MV-4-11 (cell line): ENCODE data around the gene KLHL30.
A peak's percentile ranks its signal among the peaks of the same experiment; 100 is the strongest.

Experiments
- DNase-seq: peaks from one replicate; lab custom pipeline; 2025; lab: John Stamatoyannopoulos, UW

KLHL30 gene

DNA sequence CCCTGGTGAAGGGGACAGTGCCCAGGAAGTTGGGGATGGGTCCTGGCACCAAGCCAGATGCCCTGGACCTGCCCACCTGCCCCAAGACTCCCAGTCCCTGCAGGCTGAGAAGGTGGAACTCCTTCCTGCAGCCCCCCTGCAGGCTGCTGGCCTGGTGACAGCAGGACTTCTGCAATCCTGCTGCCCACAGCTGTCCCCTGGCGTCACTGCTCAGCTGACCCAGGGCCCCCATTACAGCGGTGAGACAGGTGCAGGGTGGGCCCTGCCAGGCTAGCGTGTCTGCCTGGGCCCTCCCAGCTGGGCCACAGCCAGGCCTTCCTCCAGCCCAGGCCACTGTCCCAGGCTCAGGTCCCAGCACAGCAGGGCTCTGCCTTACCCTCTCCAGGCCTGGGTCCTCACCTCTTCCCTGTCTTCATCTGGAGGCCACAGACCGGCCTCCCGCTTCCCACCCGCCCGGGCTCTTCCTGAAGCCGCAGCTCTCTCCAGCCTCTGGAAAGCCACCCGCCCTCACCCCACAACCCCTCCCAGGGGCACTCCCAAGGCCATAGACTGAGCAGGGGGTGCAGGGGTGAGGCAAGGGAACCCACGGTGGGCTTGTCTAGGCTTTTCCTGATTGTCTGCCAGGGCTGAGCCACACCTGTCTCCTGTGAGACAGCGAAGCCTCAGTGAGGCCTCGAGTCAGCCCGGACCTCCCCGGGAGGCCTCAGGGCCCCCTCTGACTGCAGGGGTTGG is 11.5 kb downstream of the KLHL30 start:
- DNase-seq: no peak

DNA sequence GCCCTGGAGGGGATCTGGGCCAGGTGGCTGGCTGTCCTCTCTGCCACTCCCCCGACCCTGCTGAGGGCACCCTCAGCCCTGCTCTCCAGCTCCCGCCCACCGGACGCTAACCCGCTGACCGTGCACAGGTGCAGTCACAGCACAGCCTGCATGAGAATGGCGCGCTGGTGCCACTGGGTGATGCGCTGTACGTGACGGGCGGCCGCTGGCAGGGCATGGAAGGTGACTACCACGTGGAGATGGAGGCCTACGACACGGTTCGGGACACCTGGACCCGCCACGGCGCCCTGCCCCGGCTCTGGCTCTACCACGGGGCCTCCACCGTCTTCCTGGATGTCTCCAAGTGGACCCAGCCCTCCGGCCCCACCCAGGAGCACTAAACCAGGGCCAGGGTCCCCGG is 12.2 kb downstream of the KLHL30 start:
- no peak for DNase-seq

DNA sequence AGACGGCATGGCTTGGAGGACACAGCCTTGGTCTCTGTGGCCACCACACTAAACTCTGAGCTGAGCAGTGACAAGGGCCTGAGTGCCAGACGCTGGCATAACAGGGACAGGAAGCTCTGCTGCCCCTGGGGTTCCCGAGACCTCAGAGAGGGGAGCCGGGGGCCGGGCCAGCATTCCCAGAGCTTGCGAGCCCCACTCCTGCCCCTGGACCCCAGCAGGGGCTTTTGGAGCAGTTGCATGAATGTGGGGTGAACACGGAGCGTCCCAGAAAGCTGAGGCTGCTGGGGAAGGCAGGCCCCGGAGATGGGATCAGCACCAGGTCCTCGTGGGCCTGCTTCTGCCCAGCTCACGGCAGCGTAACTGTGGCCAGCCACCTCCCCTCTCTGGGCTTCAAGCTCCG is 12.7 kb downstream of the KLHL30 start:
- DNase-seq: no peak

DNA sequence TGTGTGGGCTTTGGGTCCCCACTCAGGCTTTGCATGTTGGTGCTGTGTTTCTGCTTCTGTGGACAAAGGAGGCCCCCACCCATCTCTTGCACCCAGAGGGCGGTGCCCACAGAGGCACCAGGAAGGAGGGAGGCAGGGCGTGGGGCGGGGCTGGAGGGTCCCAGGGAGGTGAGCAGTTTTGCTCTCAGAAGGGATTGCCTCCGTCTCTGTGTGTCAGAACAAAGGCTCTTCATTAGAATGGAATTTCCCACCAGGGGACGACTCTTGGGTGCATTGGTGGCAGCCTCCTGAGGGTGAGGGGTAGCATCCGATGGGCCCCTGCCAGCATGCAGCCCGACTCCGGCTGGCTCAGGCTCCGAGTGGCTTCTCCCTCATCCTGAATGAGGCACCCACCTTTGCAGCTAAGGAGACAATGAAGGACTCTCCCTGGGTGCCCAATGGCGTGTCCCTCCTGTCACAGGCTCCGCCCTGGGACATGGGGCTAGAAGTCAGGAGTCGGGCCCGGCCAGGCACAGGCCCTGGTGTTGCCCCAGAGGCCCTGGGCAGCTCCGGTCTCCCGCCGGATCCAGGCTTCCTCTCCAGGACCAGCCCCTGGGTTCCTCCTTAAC is 13.3 kb downstream of the KLHL30 start:
- DNase-seq: no peak

DNA sequence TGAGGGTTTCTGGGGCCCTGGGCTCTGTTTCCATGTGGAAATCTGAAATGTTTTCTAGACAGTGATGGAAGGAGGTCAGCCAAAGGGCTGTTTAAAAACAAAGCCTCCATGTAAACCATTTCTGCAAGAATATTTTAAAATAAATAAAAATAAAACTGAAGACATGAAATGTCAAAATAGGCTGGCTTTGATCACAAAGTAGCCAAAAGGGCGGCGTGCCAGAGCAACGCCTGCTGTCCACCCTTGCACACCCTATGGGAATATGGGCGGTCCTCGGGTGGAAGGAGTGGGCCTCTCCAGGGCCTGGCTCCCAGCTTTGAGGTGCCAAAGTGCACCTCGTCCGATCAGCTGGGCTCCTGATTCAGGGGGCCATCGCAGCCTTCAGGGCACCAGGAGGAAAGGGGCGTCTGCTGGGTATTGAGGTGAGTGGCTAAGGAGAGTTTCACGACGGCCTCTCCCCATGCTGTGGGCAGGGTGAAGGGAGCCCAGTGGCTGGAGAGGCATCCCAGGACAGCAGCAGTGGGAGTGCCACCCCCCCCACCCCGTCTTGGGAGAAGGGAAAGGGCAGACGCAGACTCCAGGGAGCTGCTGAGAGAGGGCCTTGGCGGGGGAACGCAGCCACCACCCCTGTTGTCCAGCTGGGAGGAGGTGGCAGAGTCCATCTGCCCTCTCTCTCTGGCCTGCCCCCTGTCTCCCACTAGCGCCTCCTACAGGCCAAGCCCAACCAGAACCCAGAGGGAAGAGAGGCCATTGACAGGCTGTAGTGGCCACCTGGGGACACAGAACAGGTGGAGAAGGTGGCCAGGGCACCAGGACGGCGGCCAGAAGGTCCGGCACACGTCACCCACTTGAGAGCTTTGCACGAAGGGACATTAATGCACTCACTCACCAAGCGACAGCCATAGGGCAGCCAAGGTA is 14.6 kb downstream of the KLHL30 start:
- no peak for DNase-seq

DNA sequence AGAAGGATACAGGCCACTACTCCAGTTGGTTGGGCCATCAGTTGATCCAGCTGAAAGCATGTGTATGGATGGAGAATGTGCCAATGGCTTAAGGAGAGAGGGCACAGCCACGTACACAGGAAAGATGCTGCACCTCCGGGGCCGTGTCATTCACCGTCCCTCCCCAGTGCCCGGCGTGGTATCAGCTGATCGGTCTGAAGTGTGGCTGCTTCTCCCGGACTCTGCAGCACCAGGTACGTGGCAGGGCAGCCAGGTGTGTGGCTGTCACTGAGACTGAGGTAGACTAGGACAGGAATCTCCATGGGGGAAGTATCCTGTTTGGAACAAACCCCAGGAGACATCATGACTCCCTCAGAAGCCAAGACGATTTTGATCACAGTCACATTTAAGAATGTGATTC is 16.1 kb downstream of the KLHL30 start:
- no peak for DNase-seq

DNA sequence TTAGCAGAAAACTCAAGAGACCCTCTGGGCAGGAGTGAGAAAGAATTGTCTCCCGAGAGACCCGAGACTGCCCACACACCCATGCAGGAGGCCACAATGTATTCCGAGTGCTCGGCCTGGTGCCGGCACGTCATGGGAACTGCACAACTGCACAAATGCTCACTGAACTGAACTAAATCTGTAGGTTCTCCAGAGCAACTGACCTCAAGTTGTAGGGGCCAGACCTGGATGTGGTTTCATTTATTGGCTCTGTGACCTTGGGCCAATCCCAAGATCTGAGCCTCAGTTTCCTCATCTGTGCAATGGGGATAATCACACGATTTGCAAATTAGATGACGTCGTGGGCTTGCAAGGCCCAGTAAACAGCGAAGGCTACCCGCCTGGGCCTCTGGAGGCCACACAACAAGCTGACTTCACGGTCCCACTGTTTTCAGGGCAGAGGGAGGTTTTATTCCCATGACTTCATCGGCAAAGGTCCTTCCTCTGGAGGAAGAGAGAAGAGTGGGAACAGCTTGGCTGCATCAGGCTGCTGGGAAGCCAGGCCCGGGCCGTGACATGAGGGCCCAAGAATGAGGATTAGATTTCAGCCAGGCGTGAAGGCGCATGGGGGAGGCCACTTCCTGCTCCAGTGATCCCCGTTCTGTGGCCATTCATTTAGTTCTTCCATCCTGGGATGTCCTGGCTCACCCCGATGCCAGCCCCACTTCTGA is 16.7 kb downstream of the KLHL30 start:
- no peak for DNase-seq

DNA sequence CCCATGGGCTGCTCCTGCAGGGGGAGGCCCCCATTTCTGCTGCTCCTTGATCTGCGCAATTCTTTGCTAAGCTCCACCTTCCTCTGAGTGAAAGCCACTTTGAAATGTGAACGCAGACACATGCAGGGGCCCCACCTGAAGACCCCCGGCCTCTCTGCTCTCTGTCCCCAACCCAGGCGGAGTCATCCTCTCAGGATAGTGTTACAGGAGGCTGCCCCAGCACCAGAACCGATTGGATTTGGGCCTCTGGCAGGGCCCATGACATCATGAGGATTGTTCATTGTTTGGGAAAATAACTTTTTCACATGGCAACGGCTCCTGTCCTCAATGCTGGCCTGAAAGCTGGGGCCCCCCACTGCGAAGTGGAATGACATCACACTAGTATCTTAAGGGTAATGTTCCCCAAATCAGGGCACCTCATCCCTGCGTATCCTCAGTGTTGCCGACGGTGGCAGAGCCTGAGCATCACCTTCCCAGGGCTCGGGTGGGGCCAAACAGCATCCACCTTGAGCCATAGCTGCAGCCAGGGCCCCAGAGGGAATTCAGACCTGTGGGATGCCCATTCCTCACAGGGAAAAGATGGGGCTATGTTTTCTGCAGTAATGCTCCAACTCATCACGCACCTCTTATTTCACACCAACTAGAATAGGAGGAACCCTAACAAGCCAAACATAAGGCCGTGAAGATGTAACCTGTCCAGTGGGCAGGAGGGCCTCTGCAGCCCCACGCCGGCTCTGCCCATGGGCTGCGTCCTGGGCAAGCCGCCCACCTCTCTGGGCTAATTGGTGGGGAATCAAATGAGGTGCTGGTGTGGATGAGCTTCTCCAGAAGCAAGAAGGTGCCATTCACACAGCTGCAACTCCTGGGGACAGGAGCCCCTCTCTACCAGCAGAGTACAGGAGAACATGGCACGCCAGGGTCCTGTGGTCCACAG is 17.6 kb downstream of the KLHL30 start:
- DNase-seq: no peak

DNA sequence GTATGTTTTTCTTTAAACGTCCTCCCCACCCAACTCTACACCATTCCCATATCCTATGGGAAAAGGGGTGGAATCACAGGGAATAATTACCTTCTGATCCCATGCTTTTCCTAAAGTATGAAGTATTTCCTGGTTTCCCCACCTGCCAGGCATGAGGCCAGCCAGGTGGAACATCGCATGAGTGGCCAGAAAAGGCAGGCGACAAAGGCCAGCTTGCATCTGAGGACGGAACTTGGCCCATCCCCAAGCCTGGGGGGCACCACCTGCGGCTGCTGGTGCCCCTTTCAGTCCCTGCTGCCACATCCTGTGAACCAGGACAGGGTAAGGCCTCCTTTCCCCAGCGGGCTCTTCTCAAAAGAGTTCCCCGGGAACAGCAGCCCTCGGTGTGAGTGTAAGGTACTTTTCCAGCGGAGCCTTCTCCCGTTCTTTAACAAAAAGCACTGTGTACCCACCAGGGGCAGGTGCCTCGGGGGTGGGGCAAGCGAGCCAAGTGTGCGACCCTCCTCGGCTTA is 19.1 kb downstream of the KLHL30 start:
- no peak for DNase-seq

DNA sequence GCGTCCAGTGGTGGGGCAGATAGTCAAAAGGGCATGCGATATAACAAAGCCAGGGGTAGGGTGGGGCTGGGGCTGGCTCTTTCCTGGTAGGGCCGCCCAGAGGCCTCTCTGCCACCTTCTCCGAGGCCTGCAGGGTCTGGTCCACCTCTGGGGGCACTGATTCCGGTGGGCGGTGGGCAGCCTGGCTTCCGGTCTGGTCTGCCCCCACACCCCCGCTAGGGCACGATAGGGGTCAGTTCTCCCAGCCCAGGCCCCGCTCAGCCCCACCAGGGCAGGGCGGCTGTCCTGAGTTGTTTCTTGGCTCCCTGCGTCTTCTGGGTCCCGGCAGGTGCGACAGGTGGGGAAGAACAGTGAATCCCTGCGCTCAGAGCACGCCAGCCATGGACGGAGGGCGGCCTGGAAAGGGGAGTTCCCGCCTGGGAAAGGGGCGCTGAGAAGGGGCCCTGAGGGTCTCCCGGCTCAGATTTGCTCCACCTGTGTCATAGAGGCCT is 19.6 kb downstream of the KLHL30 start:
- no peak for DNase-seq

DNA sequence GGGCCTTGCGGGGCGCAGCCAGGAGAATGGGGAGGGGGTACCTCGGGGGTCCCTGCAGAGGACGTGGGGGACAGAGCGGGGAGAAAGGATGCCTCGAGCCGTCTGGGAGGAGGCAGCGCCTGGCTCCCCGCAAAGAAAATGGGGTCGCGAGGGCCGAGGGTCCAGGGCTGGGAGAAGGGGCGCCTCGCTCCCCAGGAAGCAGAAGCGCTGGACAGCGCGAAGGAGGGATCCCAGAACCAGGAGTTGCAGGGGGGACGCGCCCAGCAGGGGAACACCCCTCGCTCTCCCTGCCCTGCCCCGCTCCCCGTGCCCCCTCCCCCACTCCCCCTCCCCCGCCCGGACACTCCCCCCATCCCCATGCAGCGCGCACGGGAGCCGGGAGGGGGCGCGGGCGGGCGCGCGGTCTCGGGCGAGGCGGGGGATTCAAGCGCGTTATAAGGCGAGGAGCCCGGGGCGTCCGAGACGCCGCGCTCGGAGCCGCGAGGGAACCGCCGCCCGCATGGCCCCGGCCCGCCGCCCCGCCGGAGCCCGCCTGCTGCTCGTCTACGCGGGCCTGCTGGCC is 20.1 kb downstream of the KLHL30 start, which contains the start of gene ERFE:
ERFE (plus strand) TSS at position 462 of the 562 bp plus-strand sequence; CDS start at position 500, 38 bp downstream.
- DNase-seq: peak; percentile 4

DNA sequence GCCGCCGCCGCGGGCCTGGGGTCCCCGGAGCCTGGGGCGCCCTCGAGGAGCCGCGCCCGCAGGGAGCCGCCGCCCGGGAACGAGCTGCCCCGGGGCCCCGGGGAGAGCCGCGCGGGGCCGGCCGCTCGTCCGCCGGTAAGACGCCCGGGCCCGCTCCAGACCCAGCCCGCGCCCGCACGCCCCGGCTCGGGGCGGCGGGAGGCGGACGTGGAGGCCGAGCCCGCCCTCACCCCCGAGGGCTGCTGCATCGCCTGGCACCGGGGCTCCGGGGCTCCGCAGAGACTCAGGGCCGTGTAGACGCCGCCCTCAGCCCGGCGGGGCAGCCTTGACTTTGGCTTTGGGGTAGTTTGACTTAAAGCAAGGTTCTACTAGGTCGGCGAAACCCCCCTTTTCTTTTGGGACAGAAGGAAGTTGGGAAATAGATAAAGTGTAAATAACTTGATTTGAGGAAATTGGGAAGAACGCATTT is 20.6 kb downstream of the KLHL30 start:
- no peak for DNase-seq

DNA sequence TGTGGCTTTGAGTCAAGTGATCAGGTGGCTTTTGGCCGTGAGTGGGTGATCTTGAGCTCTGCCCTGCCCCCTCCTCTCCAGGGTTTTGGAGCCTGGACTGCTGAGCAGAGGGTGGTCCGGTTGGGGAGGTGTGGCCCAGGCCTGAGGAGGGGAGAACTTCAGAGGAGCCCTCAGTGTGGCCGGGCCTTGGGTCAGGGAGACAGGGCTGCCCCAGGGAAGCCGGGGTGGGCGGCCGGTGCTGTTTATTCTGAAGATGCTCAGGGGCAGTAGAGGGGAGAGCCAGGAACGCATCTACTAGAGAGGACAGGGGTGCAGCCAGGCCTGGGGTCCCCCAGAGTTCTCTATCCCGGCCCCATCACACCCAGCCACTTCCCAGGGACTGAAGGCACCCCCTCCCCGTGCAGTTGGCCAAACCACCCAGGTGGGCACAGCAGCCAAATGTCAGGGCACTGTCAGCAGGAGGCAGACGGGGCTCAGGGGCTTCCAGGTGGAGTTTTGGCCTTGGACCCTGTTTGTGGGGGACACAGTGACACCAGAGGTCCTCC is 21.3 kb downstream of the KLHL30 start:
- no peak for DNase-seq

DNA sequence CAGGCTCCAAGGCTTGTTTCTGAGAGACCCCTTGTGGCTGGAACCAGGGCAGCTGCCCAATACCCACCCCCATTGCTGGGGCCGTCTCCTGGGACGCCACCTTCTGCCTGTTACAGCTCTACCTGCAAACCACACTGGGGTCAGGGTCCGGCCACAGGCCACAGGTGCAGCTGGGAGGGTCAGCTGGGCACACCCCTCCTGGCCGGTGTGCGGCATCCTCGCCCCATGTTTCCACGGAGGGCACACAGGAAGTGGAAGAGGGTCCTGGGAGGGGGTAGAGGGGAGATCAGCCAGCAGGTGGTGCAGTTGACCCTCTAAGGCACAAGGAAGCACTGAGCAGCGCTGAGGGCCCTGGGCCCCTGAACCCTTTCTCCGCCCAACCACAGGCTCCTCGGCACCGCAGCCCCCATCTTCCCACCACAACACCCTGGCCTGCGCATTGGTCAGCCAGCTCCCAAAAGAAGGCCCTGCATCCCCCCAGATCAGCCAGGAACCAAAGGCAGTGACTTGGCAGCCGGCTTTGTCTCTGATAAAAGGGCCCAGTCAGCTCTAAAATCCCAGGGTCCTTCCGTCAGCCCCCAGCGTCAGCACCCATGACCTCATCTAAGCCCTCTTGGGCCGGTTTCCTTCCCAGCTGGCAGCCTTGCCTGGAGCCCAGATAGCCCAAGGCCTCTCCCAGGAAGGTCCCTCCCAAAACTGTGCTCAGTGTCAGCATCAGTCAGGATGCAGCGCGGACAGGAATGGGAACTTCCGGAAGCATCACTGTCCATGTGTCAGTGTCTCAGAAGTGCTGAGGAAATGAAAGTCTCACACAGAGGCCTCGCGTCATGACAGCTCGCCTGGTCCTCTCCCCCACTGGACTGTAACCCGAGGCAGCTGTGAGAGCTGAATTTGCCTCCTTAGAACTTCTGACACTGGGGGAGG is 22.0 kb downstream of the KLHL30 start:
- DNase-seq: peak; percentile 83

DNA sequence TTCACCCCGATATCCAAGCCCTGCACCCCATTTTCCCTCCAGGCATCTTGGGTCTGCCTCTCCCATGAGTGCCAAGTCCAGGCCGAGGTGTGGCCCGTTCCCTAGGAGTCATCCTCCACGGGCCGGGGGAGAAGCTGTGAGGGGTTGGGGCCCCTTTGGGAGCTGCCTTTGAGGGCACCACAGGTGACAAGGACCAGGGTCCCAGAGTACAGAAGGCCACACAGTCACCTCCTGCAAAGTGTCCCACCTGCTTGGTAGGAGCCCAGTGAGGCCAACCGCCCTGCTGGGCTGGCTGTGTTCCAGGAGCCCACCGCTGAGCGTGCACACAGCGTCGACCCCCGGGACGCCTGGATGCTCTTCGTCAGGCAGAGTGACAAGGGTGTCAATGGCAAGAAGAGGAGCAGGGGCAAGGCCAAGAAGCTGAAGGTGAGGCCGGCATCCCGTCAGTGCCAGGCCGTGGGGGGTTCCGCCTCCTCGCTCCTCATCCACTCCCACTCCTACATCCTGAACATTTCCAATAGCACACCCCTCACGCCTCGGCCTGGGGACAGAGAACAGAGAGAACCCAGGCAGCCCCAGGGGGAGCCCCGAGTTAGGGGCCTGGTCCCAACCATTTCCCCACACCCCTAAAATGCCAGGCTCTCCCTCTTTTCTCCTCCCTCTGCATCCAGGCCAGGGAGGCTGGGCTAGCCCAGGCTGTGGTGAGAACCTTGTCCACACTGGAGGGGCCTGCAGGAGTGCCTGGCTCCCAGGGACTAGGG is 23.0 kb downstream of the KLHL30 start:
- DNase-seq: no peak

DNA sequence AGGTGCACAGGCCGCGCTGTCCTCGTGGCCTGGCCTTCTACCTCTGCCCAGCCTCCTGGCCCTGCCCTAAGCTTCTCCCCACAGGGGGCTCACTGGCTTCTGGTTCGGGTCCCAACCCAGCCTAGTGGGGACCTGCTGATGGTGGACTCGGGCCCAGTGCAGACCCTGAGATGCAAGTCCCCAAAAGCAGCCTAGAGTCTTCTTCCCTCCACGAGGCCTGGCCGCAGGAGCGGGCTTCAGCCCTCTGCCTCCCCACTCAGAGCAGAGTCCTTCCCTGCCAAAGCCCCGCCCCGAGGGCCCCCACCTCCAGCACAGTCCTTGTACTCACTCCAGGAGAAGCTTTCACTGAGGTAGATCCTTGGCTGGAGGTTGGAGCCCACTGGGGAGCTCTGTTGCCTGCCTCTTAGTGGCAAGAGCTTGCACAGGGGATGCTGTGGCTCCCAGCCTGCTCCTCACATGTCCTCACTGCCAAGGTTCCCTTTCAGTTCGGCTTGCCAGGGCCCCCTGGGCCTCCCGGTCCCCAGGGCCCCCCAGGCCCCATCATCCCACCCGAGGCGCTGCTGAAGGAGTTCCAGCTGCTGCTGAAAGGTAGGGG is 23.9 kb downstream of the KLHL30 start:
- no peak for DNase-seq

DNA sequence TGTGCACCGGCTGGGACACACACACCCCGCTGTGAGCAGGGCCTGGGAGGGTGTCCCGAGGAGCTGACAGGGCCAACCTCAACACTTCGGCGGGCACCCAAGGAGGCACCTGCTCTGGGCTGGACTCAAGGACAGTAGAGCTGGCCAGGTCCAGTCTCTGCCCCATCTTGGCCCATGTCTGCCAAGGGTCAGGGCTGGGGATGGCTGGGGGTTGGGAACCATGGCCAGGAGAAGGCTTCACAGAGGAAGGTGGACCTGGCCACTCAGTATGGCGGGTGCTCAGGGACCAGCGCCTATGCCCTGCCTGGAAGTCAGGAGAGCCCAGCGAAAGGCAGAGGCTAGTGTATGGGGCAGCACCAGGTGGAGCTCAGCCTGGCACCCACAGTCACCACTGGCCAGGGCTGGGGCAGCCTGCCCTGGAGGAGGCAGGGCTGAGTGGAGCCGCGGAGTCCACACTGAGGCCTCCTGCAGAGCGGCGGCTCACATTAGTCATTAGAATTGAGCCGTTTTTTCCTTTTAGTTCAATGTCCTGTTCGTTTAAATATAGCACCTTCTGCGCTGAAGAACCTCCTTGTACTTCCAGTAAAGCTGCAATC is 24.5 kb downstream of the KLHL30 start:
- DNase-seq: no peak
